MM.1S (cell line): Measurements from ENCODE around the gene CHCT1.

ENCODE experiments used
- DNase-seq: peaks from one replicate; pipeline ENCODE4 v3.0.0-alpha.2; 2015
- H2AFZ ChIP-seq: fragments of 300-600 bp; sonication (generic); 2 replicates; pipeline ENCODE4 v1.6.0; 2016; ENCODE audit warnings: antibody characterized with exemption, low read length
- H3F3A ChIP-seq: fragments of 300-600 bp; sonication (generic); 2 replicates; pipeline ENCODE4 v1.6.1; 2016; ENCODE audit warnings: mild to moderate bottlenecking, antibody characterized with exemption, low read length, moderate library complexity, mixed read lengths; ENCODE audit not compliant: insufficient read depth
- H3K27ac ChIP-seq: fragments of 300-600 bp; sonication (generic); 2 replicates; pipeline ENCODE4 v1.5.1; 2016; ENCODE audit warnings: mild to moderate bottlenecking, low read length
- H3K27me3 ChIP-seq: fragments of 300-600 bp; sonication (generic); replicated peaks from 2 replicates; pipeline ENCODE4 v1.6.0; 2016; ENCODE audit warnings: low read length; ENCODE audit not compliant: insufficient read depth
- H3K36me3 ChIP-seq: fragments of 300-600 bp; sonication (generic); replicated peaks from 2 replicates; pipeline ENCODE4 v1.6.1; 2016; ENCODE audit warnings: mild to moderate bottlenecking, low read length, mixed read lengths; ENCODE audit not compliant: insufficient read depth
- H3K4me1 ChIP-seq: fragments of 300-600 bp; sonication (generic); 2 replicates; pipeline ENCODE4 v1.6.1; 2016; ENCODE audit warnings: low read length, mixed read lengths
- H3K4me2 ChIP-seq: fragments of 300-600 bp; sonication (generic); 2 replicates; pipeline ENCODE4 v1.6.0; 2016; ENCODE audit warnings: low read depth, low read length
- H3K4me3 ChIP-seq: fragments of 300-600 bp; sonication (generic); 2 replicates; pipeline ENCODE4 v1.5.1; 2016; ENCODE audit warnings: low read length, mixed read lengths
- H3K79me2 ChIP-seq: fragments of 300-600 bp; sonication (generic); 2 replicates; pipeline ENCODE4 v1.6.1; 2016; ENCODE audit warnings: mixed run types, low read length, mixed read lengths
- H3K9ac ChIP-seq: fragments of 300-600 bp; sonication (generic); 2 replicates; pipeline ENCODE4 v1.6.1; 2016; ENCODE audit warnings: low read length, mixed read lengths
- H3K9me2 ChIP-seq: fragments of 300-600 bp; sonication (generic); replicated peaks from 2 replicates; pipeline ENCODE4 v1.6.1; 2016; ENCODE audit warnings: mild to moderate bottlenecking, low read length, mixed read lengths; ENCODE audit not compliant: insufficient read depth
- H3K9me3 ChIP-seq: fragments of 300-600 bp; sonication (generic); replicated peaks from 2 replicates; pipeline ENCODE4 v1.6.1; 2016; ENCODE audit warnings: mild to moderate bottlenecking, low read length, mixed read lengths; ENCODE audit not compliant: insufficient read depth
- H4K20me1 ChIP-seq: fragments of 300-600 bp; sonication (generic); 2 replicates; pipeline ENCODE4 v1.6.1; 2016; ENCODE audit warnings: mild to moderate bottlenecking, low read length, moderate library complexity, mixed read lengths; ENCODE audit not compliant: insufficient read depth
- EZH2 ChIP-seq: fragments of 300-600 bp; sonication (generic); optimal IDR thresholded peaks from 2 replicates; pipeline ENCODE3; 2017; ENCODE audit warnings: low read depth, mild to moderate bottlenecking, antibody characterized with exemption, low read length, mixed read lengths
- EZH2phosphoT487 ChIP-seq: fragments of 300-600 bp; sonication (generic); IDR thresholded peaks from 2 replicates; pipeline ENCODE4 v1.6.1; 2018; ENCODE audit warnings: antibody characterized with exemption, low read length
- TF ChIP-seq, protein P1 (sequence below): fragments of 300-600 bp; sonication (generic); IDR thresholded peaks from 2 replicates; pipeline ENCODE4 v1.5.1; 2016; ENCODE audit warnings: antibody characterized with exemption, low read length, mixed read lengths

CHCT1 gene

DNA sequence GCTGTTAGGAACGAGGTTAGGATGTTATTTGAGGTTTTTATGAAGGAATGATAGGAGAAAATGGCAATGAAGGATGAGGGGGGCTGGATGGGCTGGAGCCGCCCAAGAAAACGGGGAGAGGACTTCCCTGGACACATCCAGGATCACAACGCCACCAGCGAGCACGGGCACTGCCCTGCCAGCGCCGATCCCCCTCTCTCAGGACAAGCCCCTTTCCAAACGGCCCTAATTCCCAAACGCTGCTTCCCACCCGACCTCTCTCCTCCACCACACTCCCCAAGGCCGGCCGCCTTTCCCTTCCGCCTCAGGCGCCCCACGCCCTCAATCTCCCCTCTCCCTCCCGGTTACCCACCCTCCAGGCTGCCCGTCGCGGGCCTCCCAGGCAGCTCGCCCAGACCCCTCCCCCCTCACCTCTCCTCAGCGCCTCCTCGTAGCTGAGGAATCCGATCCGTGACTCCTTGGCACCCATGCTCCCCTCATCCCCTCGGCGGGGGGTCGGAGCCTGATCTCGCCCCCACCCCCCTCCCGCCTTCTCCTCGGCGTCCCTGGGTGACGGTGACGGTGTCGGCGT lies 30.7 kb upstream of the CHCT1 start:
- no peaks in the 10 kb centered on the region for H3K27me3 ChIP-seq
- peak overlapping the region; percentile 93 for H3K4me2 ChIP-seq
- H3K79me2 ChIP-seq = peaks cover 20% of the 10 kb centered on the region
- peak overlapping the region; percentile 85 for H3K9ac ChIP-seq
- no peak overlapping the region; the same call in 1 of the 2 replicates for H3K27ac ChIP-seq
- no peaks in the 10 kb centered on the region for H4K20me1 ChIP-seq
- no peak for DNase-seq
- no peaks in the 10 kb centered on the region for H3K36me3 ChIP-seq
- H2AFZ ChIP-seq = peak overlapping the region; percentile 95
- H3K9me2 ChIP-seq = no peaks in the 10 kb centered on the region
- peak overlapping the region; percentile 93 for H3K4me3 ChIP-seq
- H3K4me1 ChIP-seq = no peaks in the 10 kb centered on the region
- peaks cover 12% of the 10 kb centered on the region for H3F3A ChIP-seq
- H3K9me3 ChIP-seq = no peaks in the 10 kb centered on the region
- TF ChIP-seq, protein P1, sequence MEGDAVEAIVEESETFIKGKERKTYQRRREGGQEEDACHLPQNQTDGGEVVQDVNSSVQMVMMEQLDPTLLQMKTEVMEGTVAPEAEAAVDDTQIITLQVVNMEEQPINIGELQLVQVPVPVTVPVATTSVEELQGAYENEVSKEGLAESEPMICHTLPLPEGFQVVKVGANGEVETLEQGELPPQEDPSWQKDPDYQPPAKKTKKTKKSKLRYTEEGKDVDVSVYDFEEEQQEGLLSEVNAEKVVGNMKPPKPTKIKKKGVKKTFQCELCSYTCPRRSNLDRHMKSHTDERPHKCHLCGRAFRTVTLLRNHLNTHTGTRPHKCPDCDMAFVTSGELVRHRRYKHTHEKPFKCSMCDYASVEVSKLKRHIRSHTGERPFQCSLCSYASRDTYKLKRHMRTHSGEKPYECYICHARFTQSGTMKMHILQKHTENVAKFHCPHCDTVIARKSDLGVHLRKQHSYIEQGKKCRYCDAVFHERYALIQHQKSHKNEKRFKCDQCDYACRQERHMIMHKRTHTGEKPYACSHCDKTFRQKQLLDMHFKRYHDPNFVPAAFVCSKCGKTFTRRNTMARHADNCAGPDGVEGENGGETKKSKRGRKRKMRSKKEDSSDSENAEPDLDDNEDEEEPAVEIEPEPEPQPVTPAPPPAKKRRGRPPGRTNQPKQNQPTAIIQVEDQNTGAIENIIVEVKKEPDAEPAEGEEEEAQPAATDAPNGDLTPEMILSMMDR = no peak
- no peak for TF ChIP-seq EZH2
- no peak for TF ChIP-seq EZH2phosphoT487

DNA sequence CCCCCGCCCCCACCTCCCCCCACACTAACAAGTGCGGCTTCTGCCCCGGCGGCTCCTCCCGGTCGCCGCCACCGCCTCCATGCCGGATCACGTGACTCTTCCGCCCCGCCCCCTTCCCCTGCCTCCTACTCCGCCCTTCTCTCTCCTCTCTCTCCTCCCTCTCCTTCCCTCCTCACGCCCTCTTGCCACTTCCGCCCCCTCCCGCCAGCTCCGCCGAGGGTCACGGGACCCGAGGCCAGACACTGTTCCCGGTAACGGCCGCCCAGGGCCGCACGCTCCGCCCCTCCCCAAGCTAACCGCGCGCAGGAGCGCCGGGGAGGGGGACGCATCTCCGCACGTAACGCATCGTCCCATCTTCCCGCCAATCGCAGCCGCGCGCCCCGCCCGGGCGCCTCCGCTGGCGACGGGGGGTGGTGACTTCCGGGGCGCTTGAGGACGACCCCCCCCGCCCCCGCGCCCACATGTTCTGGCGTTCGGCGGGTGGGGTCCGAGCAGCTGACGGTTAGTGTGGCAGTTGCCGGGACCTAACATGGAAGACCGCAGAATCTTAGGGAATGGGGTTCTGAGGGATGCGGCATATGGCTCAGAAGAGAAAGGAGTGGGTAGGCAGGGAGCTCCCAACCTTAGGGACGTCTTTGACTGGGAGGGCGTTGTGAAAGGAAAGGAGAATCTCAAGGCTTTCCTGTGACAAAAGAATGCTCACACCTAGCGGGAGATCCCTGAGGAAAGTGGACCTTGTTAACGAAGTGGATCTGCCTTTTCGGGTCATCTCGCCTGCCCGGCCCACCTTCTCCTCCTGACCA lies 30.0 kb upstream of the CHCT1 start, which contains the start of gene USP32:
Gene USP32 (minus strand): TSS at position 92 of the 803 bp plus-strand sequence. CDS start 194 bp downstream, outside the sequence.
- Histone ChIP-seq H3K27me3 (no peaks in the 10 kb centered on the region), H3K27ac (peak within 1 kb of the TSS; percentile 72; the same call in 1 of the 2 replicates), H3F3A (peaks cover 12% of the 10 kb centered on the region), H4K20me1 (no peaks in the 10 kb centered on the region), H2AFZ (peak within 1 kb of the TSS; percentile 95), H3K36me3 (no peaks in the 10 kb centered on the region), H3K4me3 (peak within 1 kb of the TSS; percentile 93), H3K9me2 (no peaks in the 10 kb centered on the region), H3K9ac (peak within 1 kb of the TSS; percentile 85), H3K4me1 (no peaks in the 10 kb centered on the region), H3K9me3 (no peaks in the 10 kb centered on the region), H3K4me2 (peak within 1 kb of the TSS; percentile 93), H3K79me2 (peaks cover 17% of the 10 kb centered on the region)
- TF ChIP-seq EZH2 = no peak
- TF ChIP-seq, protein P1 = peak; percentile 37
- peak; percentile 95 for DNase-seq

- Histone ChIP-seq H3K4me2 (peak overlapping the region; percentile 82), H3K9me3 (no peaks in the 10 kb centered on the region), H3K27ac (peak overlapping the region; percentile 72; the same call in 1 of the 2 replicates), H3K9me2 (no peaks in the 10 kb centered on the region), H3F3A (peaks cover 12% of the 10 kb centered on the region), H3K36me3 (no peaks in the 10 kb centered on the region), H3K79me2 (peaks cover 17% of the 10 kb centered on the region), H3K4me1 (no peaks in the 10 kb centered on the region), H3K27me3 (no peaks in the 10 kb centered on the region), H3K9ac (peak overlapping the region; percentile 85), H3K4me3 (peak overlapping the region; percentile 93), H4K20me1 (no peaks in the 10 kb centered on the region), H2AFZ (peak overlapping the region; percentile 76)
- TF ChIP-seq EZH2 (no peak), EZH2phosphoT487 (no peak)
- TF ChIP-seq, protein P1 = no peak
- peak; percentile 45 for DNase-seq
These were observed 29.2 kb upstream of the CHCT1 start for GRCh38 chr17:60392845-60393702.
